Neural crest cell (in vitro differentiated cells): ENCODE data around the gene NAALAD2. TPM values are rescaled to one million over a fixed set of nuclear protein-coding genes. Genes with fewer than 3 reads are reported as not detected.

Experiments
- DNase-seq: peaks from one replicate; pipeline ENCODE4 v3.0.0; 2021; ENCODE audit warnings: low read depth, mixed read lengths, low spot score
- H3K27ac Mint-ChIP-seq: one replicate; pipeline ENCODE4 v1.8.0; 2021; ENCODE audit warnings: mild to moderate bottlenecking, mixed read lengths; ENCODE audit not compliant: unreplicated experiment
- H3K27me3 Mint-ChIP-seq: 2 replicates; pipeline ENCODE4 v1.8.0; 2021; ENCODE audit warnings: low read depth, mild to moderate bottlenecking, mixed read lengths
- H3K36me3 Mint-ChIP-seq: 2 replicates; pipeline ENCODE4 v1.8.0; 2021; ENCODE audit warnings: low read depth, mild to moderate bottlenecking, mixed read lengths
- H3K4me1 Mint-ChIP-seq: 2 replicates; pipeline ENCODE4 v1.8.0; 2021; ENCODE audit warnings: mixed read lengths
- H3K4me3 Mint-ChIP-seq: one replicate; pipeline ENCODE4 v1.8.0; 2021; ENCODE audit warnings: mild to moderate bottlenecking, mixed read lengths
- H3K9me3 Mint-ChIP-seq: 2 replicates; pipeline ENCODE4 v1.8.0; 2021; ENCODE audit warnings: mixed read lengths
- total RNA-seq: library from RNA; stranded (reverse); gene quantifications from 2 replicates; pipeline ENCODE4 v1.2.1, GENCODE V29; 2021
- TF ChIP-seq, protein P1 (sequence below): fragments of 200-600 bp; sonication (generic); conservative IDR thresholded peaks from 2 replicates; pipeline ENCODE4 v1.5.0; 2021; ENCODE audit warnings: antibody characterized with exemption, mild to moderate bottlenecking

Gene NAALAD2
- total RNA-seq, 1 donor from 2014 or later = 16.7 TPM

- Mint-ChIP-seq H3K4me1 (no peaks in the 10 kb centered on the region), H3K27me3 (no peaks in the 10 kb centered on the region), H3K36me3 (no peaks in the 10 kb centered on the region)
Measured at GRCh38 chr11:90120191-90120590, 14.3 kb upstream of the NAALAD2 start.

DNA sequence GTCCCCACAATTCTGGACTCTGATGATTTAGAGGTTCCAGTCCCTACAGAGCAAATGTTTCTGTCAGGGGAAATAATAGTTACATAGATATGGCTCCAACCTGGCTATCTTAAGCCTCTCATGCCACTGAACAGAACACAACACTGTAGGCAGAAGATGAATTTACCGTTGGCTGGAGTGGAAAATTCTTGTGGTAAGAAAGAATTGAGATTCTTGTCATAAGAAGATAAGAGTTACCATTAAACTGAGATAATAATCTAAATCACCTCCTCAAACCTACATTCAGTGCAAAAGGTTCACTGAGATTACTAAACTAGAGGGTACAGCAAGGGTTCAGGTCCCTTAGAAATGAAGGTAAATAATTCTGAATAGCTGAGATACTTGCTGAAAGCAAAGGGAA is 10.1 kb upstream of the NAALAD2 start:
- TF ChIP-seq, protein P1, sequence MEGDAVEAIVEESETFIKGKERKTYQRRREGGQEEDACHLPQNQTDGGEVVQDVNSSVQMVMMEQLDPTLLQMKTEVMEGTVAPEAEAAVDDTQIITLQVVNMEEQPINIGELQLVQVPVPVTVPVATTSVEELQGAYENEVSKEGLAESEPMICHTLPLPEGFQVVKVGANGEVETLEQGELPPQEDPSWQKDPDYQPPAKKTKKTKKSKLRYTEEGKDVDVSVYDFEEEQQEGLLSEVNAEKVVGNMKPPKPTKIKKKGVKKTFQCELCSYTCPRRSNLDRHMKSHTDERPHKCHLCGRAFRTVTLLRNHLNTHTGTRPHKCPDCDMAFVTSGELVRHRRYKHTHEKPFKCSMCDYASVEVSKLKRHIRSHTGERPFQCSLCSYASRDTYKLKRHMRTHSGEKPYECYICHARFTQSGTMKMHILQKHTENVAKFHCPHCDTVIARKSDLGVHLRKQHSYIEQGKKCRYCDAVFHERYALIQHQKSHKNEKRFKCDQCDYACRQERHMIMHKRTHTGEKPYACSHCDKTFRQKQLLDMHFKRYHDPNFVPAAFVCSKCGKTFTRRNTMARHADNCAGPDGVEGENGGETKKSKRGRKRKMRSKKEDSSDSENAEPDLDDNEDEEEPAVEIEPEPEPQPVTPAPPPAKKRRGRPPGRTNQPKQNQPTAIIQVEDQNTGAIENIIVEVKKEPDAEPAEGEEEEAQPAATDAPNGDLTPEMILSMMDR = no peak
- Mint-ChIP-seq H3K4me1 (no peaks in the 10 kb centered on the region), H3K27me3 (no peaks in the 10 kb centered on the region), H3K36me3 (no peaks in the 10 kb centered on the region), H3K9me3 (no peaks in the 10 kb centered on the region), H3K4me3 (no peak overlapping the region), H3K27ac (no peak overlapping the region)
- DNase-seq = no peak

More at GRCh38 chr11:90120191-90120590, 14.3 kb upstream of the NAALAD2 start:
- Mint-ChIP-seq H3K4me3 (no peak overlapping the region), H3K27ac (no peak overlapping the region), H3K9me3 (no peaks in the 10 kb centered on the region)
- DNase-seq = no peak
- TF ChIP-seq, protein P1 = no peak

DNA sequence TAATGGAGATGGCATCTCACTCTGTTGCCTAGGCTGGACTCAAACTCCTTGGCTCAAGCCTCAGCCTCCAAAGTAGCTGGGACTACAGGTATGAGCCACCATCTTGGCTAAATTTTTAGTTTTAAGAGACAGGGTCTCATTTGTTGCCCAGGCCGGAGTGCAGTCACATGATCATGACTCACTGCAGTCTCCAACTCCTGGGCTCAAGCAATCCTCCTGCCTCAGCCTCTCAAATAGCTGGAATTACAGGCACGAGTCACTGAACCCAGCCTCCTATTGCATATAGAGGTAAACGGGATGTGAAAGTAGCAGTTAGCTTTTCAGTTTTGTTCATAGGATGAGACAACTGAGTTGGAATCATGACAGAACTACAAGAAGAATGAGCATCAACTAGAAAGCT is 9.5 kb upstream of the NAALAD2 start:
- no peaks in the 10 kb centered on the region for H3K27me3 Mint-ChIP-seq
- peaks cover 3% of the 10 kb centered on the region for H3K9me3 Mint-ChIP-seq
- peaks cover 2% of the 10 kb centered on the region for H3K36me3 Mint-ChIP-seq
- H3K4me1 Mint-ChIP-seq = peaks cover 3% of the 10 kb centered on the region
- no peak for DNase-seq
- H3K4me3 Mint-ChIP-seq = no peak overlapping the region
- TF ChIP-seq, protein P1 = no peak
- no peak overlapping the region for H3K27ac Mint-ChIP-seq

DNA sequence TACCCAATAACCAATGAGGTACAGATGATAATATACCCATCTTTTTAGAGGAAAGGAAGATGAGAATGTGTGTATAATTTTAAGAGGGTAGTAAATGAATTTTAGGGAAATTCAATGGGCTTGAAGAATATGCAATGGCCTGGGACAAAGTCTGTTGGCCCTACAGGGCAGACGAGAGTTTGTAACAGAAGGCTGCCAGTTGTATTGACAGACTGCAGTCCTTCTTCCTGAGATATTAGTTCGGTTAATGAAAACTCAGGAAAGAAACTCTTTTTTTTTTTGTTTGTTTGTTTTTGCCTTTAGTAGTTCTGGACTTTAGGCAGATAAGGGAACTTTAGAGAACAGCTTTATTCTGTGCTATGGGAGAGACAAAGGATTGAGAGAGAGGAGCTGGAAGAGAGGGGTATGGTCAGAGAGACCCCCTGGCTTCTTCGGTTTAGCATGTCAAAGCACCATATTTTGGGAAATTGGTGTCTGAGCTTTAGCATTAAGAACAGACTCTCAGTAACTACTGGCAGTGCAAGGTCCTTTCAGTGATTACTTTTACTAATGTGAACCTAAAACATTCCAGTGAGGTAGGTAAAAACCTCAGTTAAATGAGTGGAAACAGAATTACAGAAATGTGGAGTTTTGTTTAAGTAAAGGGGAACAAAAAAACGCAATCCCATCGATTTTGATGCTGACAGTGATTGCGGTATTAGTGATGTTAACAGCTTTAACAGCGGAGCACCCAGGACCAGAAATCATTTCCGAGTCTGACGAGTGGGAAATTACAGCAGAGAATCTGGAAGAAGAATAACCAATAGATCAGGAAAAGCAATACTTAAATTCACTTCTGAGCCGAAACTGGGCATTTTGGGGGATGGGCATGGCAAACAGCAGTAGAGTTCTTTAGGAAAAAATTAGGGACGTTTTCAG is 644 bp upstream of the NAALAD2 start:
- TF ChIP-seq, protein P1 = no peak
- peak overlapping the region; percentile 2 for H3K27ac Mint-ChIP-seq
- no peaks in the 10 kb centered on the region for H3K27me3 Mint-ChIP-seq
- H3K9me3 Mint-ChIP-seq = peaks cover 3% of the 10 kb centered on the region
- DNase-seq = no peak
- H3K4me3 Mint-ChIP-seq = peak overlapping the region; percentile 95
- peaks cover 7% of the 10 kb centered on the region for H3K36me3 Mint-ChIP-seq
- H3K4me1 Mint-ChIP-seq = peaks cover 47% of the 10 kb centered on the region

- peak overlapping the region; percentile 95 for H3K4me3 Mint-ChIP-seq
- peak overlapping the region; percentile 93 for H3K27ac Mint-ChIP-seq
- H3K36me3 Mint-ChIP-seq = peaks cover 15% of the 10 kb centered on the region
- H3K4me1 Mint-ChIP-seq = peaks cover 53% of the 10 kb centered on the region
- DNase-seq = no peak
- H3K27me3 Mint-ChIP-seq = no peaks in the 10 kb centered on the region
- H3K9me3 Mint-ChIP-seq = peaks cover 3% of the 10 kb centered on the region
- TF ChIP-seq, protein P1 = no peak
Measured at GRCh38 chr11:90135016-90135415, 553 bp downstream of the NAALAD2 start.
